DOHH2 (cell line): ENCODE measurements around the gene ARHGEF7.

Source experiments
- H3F3A ChIP-seq: fragments of 200-600 bp; sonication (generic), shearing (Covaris generic); 2 replicates; pipeline ENCODE4 v1.6.0; 2016; ENCODE audit warnings: antibody characterized with exemption, mild to moderate bottlenecking; ENCODE audit not compliant: control insufficient read depth, insufficient read depth
- H3K27ac ChIP-seq: fragments of 200-600 bp; sonication (generic); 2 replicates; pipeline ENCODE4 v1.5.1; 2014; ENCODE audit warnings: low read depth, mild to moderate bottlenecking, low read length, moderate library complexity
- H3K27me3 ChIP-seq: fragments of 200-600 bp; sonication (generic); 2 replicates; pipeline ENCODE4 v1.6.1; 2014; ENCODE audit warnings: mild to moderate bottlenecking, low read length, mixed read lengths; ENCODE audit not compliant: control insufficient read depth
- H3K36me3 ChIP-seq: fragments of 200-600 bp; sonication (generic); 2 replicates; pipeline ENCODE4 v1.6.1; 2014; ENCODE audit warnings: mild to moderate bottlenecking, low read length, moderate library complexity, mixed read lengths; ENCODE audit not compliant: control insufficient read depth
- H3K4me1 ChIP-seq: fragments of 200-600 bp; sonication (generic); 2 replicates; pipeline ENCODE4 v1.6.1; 2014; ENCODE audit warnings: mild to moderate bottlenecking, low read length, mixed read lengths; ENCODE audit not compliant: control insufficient read depth
- H3K4me2 ChIP-seq: fragments of 200-600 bp; sonication (generic); 2 replicates; pipeline ENCODE4 v1.6.0; 2014; ENCODE audit warnings: mild to moderate bottlenecking, low read length, moderate library complexity
- H3K4me3 ChIP-seq: fragments of 200-600 bp; sonication (generic); 2 replicates; pipeline ENCODE4 v1.5.1; 2014; ENCODE audit warnings: mild to moderate bottlenecking, low read length, mixed read lengths
- H3K79me2 ChIP-seq: fragments of 200-600 bp; sonication (generic); 2 replicates; pipeline ENCODE4 v1.6.1; 2014; ENCODE audit warnings: mild to moderate bottlenecking, low read length, mixed read lengths; ENCODE audit not compliant: control insufficient read depth
- H3K9me2 ChIP-seq: fragments of 200-600 bp; sonication (generic); replicated peaks from 2 replicates; pipeline ENCODE4 v1.6.1; 2014; ENCODE audit warnings: mild to moderate bottlenecking, low read length, mixed read lengths; ENCODE audit not compliant: control insufficient read depth
- H3K9me3 ChIP-seq: fragments of 200-600 bp; sonication (generic); 2 replicates; pipeline ENCODE4 v1.6.1; 2014; ENCODE audit warnings: antibody characterized with exemption, low read length, mixed read lengths; ENCODE audit not compliant: control insufficient read depth, insufficient read depth
- H4K20me1 ChIP-seq: fragments of 200-600 bp; sonication (generic); 2 replicates; pipeline ENCODE4 v1.6.0; 2014; ENCODE audit warnings: low read depth, mild to moderate bottlenecking, antibody characterized with exemption, low read length, moderate library complexity; ENCODE audit not compliant: control insufficient read depth, insufficient read depth
- EZH2phosphoT487 ChIP-seq: fragments of 200-600 bp; sonication (generic); IDR thresholded peaks from 2 replicates; pipeline ENCODE4 v1.6.1; 2017; ENCODE audit warnings: borderline replicate concordance, mild to moderate bottlenecking, antibody characterized with exemption, low read length, moderate library complexity, mixed read lengths
- TF ChIP-seq, protein P1 (sequence below): fragments of 200-600 bp; sonication (generic); IDR thresholded peaks from one replicate; pipeline ENCODE4 v1.5.1; 2014; ENCODE audit warnings: antibody characterized with exemption, mild to moderate bottlenecking, low read depth, low read length; ENCODE audit not compliant: poor library complexity, severe bottlenecking

ARHGEF7 gene

GRCh38 chr13:111219280-111219679 is 104.2 kb downstream of the ARHGEF7 start:
- no peaks in the 10 kb centered on the region for H3K27me3 ChIP-seq
- H3K9me3 ChIP-seq: no peaks in the 10 kb centered on the region
- peaks cover 90% of the 10 kb centered on the region for H3K79me2 ChIP-seq
- H4K20me1 ChIP-seq: peaks cover 39% of the 10 kb centered on the region
- no peaks in the 10 kb centered on the region for H3K9me2 ChIP-seq
- H3K4me2 ChIP-seq: no peak overlapping the region
- H3F3A ChIP-seq: peaks cover 3% of the 10 kb centered on the region; the same call in 1 of the 2 replicates
- H3K27ac ChIP-seq: no peak overlapping the region
- TF ChIP-seq EZH2phosphoT487: no peak
- TF ChIP-seq, protein P1, sequence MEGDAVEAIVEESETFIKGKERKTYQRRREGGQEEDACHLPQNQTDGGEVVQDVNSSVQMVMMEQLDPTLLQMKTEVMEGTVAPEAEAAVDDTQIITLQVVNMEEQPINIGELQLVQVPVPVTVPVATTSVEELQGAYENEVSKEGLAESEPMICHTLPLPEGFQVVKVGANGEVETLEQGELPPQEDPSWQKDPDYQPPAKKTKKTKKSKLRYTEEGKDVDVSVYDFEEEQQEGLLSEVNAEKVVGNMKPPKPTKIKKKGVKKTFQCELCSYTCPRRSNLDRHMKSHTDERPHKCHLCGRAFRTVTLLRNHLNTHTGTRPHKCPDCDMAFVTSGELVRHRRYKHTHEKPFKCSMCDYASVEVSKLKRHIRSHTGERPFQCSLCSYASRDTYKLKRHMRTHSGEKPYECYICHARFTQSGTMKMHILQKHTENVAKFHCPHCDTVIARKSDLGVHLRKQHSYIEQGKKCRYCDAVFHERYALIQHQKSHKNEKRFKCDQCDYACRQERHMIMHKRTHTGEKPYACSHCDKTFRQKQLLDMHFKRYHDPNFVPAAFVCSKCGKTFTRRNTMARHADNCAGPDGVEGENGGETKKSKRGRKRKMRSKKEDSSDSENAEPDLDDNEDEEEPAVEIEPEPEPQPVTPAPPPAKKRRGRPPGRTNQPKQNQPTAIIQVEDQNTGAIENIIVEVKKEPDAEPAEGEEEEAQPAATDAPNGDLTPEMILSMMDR: no peak
- peaks cover 20% of the 10 kb centered on the region for H3K4me1 ChIP-seq
- peaks cover 62% of the 10 kb centered on the region for H3K36me3 ChIP-seq
- no peak overlapping the region for H3K4me3 ChIP-seq

DNA sequence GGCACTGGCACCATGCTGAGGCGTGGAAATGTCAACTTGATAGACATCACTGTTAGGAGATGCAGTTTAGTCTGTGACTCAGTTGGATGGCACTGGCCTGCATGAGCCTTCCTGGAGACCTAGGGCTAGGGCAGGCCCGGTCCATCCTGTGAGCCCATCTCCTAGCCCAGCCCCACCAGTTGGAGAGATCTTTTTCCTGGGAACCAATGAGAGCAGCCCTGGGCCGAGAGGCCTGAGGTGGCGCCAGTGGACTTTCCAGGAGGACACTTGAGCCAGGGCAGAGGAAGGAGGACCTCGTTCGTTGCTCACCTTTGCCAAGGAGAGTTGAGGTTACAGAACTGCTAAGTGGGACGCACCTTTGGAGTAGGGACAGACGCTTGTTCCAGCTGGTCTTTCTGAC is 104.8 kb downstream of the ARHGEF7 start:
- no peaks in the 10 kb centered on the region for H3K27me3 ChIP-seq
- no peak overlapping the region for H3K27ac ChIP-seq
- peaks cover 44% of the 10 kb centered on the region for H4K20me1 ChIP-seq
- peaks cover 3% of the 10 kb centered on the region; the same call in 1 of the 2 replicates for H3F3A ChIP-seq
- peaks cover 90% of the 10 kb centered on the region for H3K79me2 ChIP-seq
- H3K4me2 ChIP-seq: no peak overlapping the region
- H3K9me3 ChIP-seq: no peaks in the 10 kb centered on the region
- TF ChIP-seq EZH2phosphoT487: no peak
- TF ChIP-seq, protein P1: no peak
- H3K36me3 ChIP-seq: peaks cover 65% of the 10 kb centered on the region
- H3K4me3 ChIP-seq: no peak overlapping the region
- H3K4me1 ChIP-seq: peaks cover 13% of the 10 kb centered on the region
- no peaks in the 10 kb centered on the region for H3K9me2 ChIP-seq

- Histone ChIP-seq H3F3A (0 out of 2 replicates have a peak, but pooled peaks cover 3% of the 10 kb centered on the region), H3K36me3 (peaks cover 72% of the 10 kb centered on the region), H3K27me3 (no peaks in the 10 kb centered on the region), H3K9me3 (no peaks in the 10 kb centered on the region), H3K4me3 (no peak overlapping the region), H3K4me1 (no peaks in the 10 kb centered on the region), H3K27ac (no peak overlapping the region), H4K20me1 (peaks cover 29% of the 10 kb centered on the region), H3K79me2 (peaks cover 90% of the 10 kb centered on the region), H3K4me2 (no peak overlapping the region), H3K9me2 (no peaks in the 10 kb centered on the region)
- TF ChIP-seq EZH2phosphoT487: no peak
These were observed 110.1 kb downstream of the ARHGEF7 start for GRCh38 chr13:111225166-111225565.

DNA sequence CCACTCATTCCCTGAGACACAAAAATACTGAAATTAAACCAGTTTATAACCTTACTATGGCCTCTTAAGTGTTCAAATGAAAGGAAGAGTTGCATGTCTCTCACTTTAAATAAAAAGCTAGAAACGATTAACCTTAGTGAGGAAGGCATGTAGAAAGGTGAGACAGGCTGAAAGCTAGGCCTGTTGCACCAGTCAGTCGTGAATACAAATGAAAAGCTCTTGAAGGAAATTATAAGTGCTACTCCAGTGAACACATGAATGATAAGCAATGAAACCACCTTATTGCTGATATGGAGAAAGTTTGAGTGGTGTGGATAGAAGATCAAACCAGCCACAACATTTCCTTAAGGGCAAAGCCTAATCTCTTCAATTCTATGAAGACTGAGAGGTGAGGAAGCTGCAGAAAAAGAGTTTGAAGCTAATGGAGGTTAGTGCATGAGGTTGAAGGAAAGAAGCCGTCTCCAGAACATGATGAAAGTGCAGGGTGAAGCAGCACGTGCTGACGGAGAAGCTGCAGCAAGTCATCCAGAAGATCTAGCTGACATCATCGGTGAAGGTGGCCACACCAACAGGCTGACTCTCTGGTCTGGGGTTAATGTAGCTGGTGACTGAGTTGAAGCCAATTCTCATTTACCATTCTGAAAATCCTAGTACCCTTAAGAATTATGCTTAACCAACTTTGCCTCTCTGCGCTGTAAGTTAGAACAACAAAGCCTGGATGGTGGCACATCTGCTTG is 110.9 kb downstream of the ARHGEF7 start:
- Histone ChIP-seq H3K36me3 (peaks cover 75% of the 10 kb centered on the region), H3K79me2 (peaks cover 92% of the 10 kb centered on the region), H4K20me1 (peaks cover 34% of the 10 kb centered on the region)

More for the DNA sequence above, 110.9 kb downstream of the ARHGEF7 start:
- H3K27me3 ChIP-seq: no peaks in the 10 kb centered on the region
- H3K9me3 ChIP-seq: no peaks in the 10 kb centered on the region
- H3F3A ChIP-seq: 0 out of 2 replicates have a peak, but pooled peaks cover 3% of the 10 kb centered on the region
- no peaks in the 10 kb centered on the region for H3K4me1 ChIP-seq
- H3K27ac ChIP-seq: no peak overlapping the region
- no peaks in the 10 kb centered on the region for H3K9me2 ChIP-seq
- TF ChIP-seq, protein P1: no peak
- TF ChIP-seq EZH2phosphoT487: no peak
- H3K4me3 ChIP-seq: no peak overlapping the region
- no peak overlapping the region for H3K4me2 ChIP-seq
